ENCODE measurements around the gene MAST3.

Gene MAST3

DNA sequence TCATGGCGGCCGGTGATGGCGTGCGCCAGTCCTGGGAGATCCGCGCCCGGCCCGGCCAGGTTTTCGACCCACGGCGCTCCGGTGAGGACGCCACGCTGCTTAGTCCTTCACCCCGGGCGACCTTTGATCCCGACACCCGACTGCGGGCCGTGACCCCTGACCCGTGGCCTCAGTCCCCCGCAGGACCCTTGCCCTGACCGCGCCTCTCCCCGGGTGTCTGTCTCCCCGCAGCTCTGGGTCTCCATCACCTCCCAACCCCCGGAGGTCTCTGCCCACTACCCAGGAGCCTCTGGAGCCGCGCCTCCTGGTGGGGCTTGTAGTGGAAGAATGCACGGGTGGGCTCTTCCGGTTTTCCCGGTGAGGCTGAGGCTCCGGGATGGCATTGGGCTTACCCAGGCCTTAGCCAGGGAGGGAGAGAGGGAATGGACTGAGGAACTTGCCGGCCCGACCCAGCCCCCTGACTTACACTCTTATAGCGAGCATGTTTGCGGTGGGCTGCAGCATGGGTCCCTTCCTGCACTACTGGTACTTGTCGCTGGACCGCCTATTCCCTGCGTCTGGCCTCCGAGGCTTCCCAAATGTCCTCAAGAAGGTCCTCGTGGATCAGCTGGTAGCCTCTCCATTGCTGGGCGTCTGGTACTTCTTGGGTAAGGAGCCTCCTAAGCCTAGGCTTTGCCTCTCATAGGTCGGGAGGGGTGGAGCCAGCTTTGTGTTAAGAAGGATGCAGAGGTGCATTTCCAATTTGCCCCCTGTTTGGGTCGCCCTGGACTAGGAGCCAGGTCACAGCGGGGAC, 96.0 kb downstream of the MAST3 start:
- Histone ChIP-seq H3K4me1 (peaks cover 28 to 52% (median 46%) of the 10 kb centered on the region in 10 experiments), H3K9ac (peak overlapping the region; percentile 81 to 94 (median 85)), H3K4me3 (peak overlapping the region; percentile 68 to 96 (median 84)), H3K4me2 (peak overlapping the region; percentile 77 to 100 (median 98)), H4K20me1 (peaks cover 0 to 18% (median 0%) of the 10 kb centered on the region in 11 experiments; a peak in 5 of 22 replicates), H3K36me3 (peaks cover 18 to 34% (median 24%) of the 10 kb centered on the region in 11 experiments), H3K27me3 (no peaks in the 10 kb centered on the region), H3K9me3 (replicated peaks in 1 of 11) (no peaks in the 10 kb centered on the region), H3K27ac (peak overlapping the region in 10 of 11 experiments; percentile 67 to 86 (median 78); a peak in 21 of 22 replicates)
- TF ChIP-seq Cebpa-rat (IDR thresholded peaks at IDR 0.05) = no peak

DNA sequence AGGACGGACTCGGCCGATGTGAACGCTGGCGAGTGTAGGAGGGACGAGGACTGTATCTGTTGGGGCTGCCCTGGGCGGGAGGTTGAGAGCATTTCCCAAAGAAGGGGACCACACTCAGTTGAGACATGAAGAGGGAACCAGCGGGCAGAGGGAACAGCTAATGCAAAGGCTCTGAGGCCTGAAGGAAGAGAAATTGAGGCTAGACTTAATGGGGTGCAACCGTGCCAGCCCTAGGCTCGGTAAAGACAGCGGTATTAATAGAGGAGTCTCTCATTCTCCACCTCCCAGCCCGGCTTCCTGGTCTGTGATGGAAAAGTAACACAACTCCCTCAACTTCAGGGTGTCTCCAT, 96.6 kb downstream of the MAST3 start:
- peaks cover 23 to 40% (median 30%) of the 10 kb centered on the region in 11 experiments for H3K36me3 ChIP-seq
- peaks cover 0 to 18% (median 0%) of the 10 kb centered on the region in 11 experiments; a peak in 5 of 22 replicates for H4K20me1 ChIP-seq
- H3K4me1 ChIP-seq = peaks cover 28 to 52% (median 46%) of the 10 kb centered on the region in 10 experiments
- H3K4me2 ChIP-seq = peak overlapping the region; percentile 77 to 100 (median 98)
- H3K4me3 ChIP-seq = peak overlapping the region; percentile 68 to 96 (median 84)
- no peaks in the 10 kb centered on the region for H3K9me3 ChIP-seq (replicated peaks in 1 of 11)
- peak overlapping the region; percentile 81 to 94 (median 85) for H3K9ac ChIP-seq
- no peak for TF ChIP-seq Cebpa-rat (IDR thresholded peaks at IDR 0.05)
- no peaks in the 10 kb centered on the region for H3K27me3 ChIP-seq
- H3K27ac ChIP-seq = peak overlapping the region in 6 of 11 experiments; percentile 73 to 86 (median 78); a peak in 6 of 22 replicates

DNA sequence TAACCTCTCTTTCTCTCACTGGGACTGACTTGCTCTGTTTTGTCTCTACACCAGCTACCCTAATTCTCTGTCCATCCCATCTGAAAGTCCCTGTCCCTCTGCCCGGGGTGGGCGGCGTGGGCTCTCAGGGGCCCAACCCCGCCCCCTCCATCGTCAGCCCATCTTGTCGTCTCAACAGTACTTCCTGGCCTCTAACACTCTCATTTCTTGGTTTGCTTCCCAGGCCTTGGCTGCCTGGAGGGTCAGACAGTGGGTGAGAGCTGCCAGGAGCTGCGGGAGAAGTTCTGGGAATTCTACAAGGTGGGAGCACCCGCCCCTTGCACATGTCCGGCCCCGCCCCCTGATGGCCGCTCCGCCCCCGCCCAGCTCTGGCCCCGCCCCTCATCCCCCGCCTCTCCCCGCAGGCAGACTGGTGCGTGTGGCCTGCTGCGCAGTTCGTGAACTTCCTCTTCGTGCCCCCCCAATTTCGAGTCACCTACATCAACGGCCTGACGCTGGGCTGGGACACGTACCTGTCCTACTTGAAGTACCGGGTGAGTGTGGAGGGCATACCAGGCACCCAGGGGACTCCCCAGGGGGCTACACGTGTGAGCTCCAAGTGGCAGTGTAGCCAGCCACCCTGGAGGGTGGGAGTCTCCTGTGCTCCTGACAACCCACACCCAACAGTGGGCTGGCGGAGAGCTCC, 97.1 kb downstream of the MAST3 start:
- peak overlapping the region in 9 of 11 experiments; percentile 81 to 90 (median 85); a peak in 12 of 22 replicates for H3K9ac ChIP-seq
- H3K4me2 ChIP-seq = peak overlapping the region; percentile 77 to 100 (median 98)
- peak overlapping the region in 8 of 10 experiments; percentile 70 to 96 (median 85); a peak in 14 of 20 replicates for H3K4me3 ChIP-seq
- peaks cover 0 to 18% (median 0%) of the 10 kb centered on the region in 11 experiments; a peak in 5 of 22 replicates for H4K20me1 ChIP-seq
- H3K27ac ChIP-seq = peak overlapping the region in 2 of 11 experiments; percentile 2 to 21; a peak in 2 of 22 replicates
- no peaks in the 10 kb centered on the region for H3K9me3 ChIP-seq (replicated peaks in 1 of 11)
- no peak for TF ChIP-seq Cebpa-rat (IDR thresholded peaks at IDR 0.05)
- H3K4me1 ChIP-seq = peaks cover 28 to 52% (median 46%) of the 10 kb centered on the region in 10 experiments
- peaks cover 29 to 46% (median 36%) of the 10 kb centered on the region in 11 experiments for H3K36me3 ChIP-seq
- H3K27me3 ChIP-seq = no peaks in the 10 kb centered on the region

DNA sequence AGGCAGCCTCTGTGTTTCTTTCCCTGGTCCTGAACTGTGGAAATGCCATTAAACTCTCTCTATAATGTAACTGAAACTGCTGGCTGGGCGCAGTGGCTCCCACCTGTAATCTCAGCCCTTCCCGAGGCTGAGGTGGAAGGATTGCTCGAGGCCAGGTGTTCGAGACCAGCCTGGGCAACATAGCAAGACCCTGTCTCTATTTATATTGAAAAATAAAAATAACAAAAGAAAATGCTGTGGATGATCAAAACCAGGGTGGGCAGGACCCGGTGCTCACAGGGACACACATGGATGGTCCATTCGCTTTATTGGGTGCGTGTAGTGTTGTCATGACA, 98.9 kb downstream of the MAST3 start:
- H3K36me3 ChIP-seq = peaks cover 37 to 52% (median 45%) of the 10 kb centered on the region in 11 experiments
- H3K9me3 ChIP-seq (replicated peaks in 1 of 11) = no peaks in the 10 kb centered on the region
- peaks cover 0 to 20% (median 0%) of the 10 kb centered on the region in 11 experiments; a peak in 5 of 22 replicates for H4K20me1 ChIP-seq
- H3K27me3 ChIP-seq = no peaks in the 10 kb centered on the region
- peak overlapping the region in 3 of 11 experiments; percentile 8 to 49 (median 38); a peak in 1 of 22 replicates for H3K27ac ChIP-seq
- H3K9ac ChIP-seq = peak overlapping the region in 6 of 11 experiments; percentile 18 to 55 (median 47); a peak in 5 of 22 replicates
- TF ChIP-seq Cebpa-rat (IDR thresholded peaks at IDR 0.05) = no peak
- peak overlapping the region in 7 of 11 experiments; percentile 38 to 73 (median 51); a peak in 7 of 22 replicates for H3K4me2 ChIP-seq
- no peak overlapping the region for H3K4me3 ChIP-seq
- H3K4me1 ChIP-seq = peaks cover 14 to 47% (median 42%) of the 10 kb centered on the region in 10 experiments

DNA sequence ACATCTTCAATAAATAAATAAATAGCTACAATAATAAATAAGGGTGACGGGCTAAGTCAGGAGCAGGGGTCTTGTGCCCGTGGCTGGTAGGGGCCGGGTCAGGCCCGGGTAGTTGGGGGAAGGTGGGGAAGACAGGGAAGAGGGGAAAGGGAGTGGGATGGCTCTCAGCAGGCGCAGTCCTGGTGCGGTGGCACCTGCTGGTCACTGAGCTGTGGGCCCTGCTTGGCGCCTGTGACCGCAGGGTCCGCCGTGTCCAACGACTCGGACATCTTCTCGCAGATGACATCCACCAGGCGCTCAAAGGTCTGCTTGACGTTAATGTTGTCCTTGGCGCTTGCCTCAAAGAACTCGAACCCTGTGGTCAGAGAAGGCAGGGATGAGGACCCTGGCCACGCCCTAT, 99.7 kb downstream of the MAST3 start:
- Histone ChIP-seq H3K27me3 (no peaks in the 10 kb centered on the region), H3K4me2 (no peak overlapping the region), H3K9ac (no peak overlapping the region), H4K20me1 (peaks cover 0 to 29% (median under 1%) of the 10 kb centered on the region in 11 experiments; a peak in 10 of 22 replicates), H3K9me3 (replicated peaks in 1 of 11) (no peaks in the 10 kb centered on the region), H3K4me1 (peaks cover 16 to 47% (median 44%) of the 10 kb centered on the region in 10 experiments), H3K36me3 (peaks cover 37 to 59% (median 45%) of the 10 kb centered on the region in 11 experiments), H3K27ac (no peak overlapping the region), H3K4me3 (no peak overlapping the region)
- no peak for TF ChIP-seq Cebpa-rat (IDR thresholded peaks at IDR 0.05)

DNA sequence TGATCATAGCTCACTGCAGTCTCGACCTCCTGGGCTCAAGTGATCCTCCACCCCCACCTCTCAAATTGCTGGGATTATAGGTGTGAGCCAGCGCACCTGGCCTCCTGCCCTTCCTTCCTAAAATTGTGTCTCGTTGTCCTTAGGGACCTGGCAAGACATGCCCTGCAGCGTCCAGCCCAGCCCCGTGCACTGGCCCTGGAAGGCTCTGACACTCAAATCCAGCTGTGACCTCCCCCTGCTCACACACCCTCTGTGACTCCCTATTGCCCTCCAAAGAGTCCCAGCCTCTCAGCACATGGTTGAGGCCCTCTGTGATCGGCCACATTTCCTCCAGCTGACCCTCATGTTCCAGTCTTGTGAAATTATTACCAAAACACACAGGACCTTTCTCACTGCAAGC, 100.4 kb downstream of the MAST3 start:
- no peak overlapping the region for H3K27ac ChIP-seq
- no peak overlapping the region for H3K4me2 ChIP-seq
- peaks cover 37 to 60% (median 45%) of the 10 kb centered on the region in 11 experiments for H3K36me3 ChIP-seq
- no peak for TF ChIP-seq Cebpa-rat (IDR thresholded peaks at IDR 0.05)
- H3K9me3 ChIP-seq (replicated peaks in 1 of 11) = no peaks in the 10 kb centered on the region
- peaks cover 22 to 52% (median 50%) of the 10 kb centered on the region in 10 experiments for H3K4me1 ChIP-seq
- H4K20me1 ChIP-seq = peaks cover 0 to 34% (median 5%) of the 10 kb centered on the region in 11 experiments; a peak in 10 of 22 replicates
- no peaks in the 10 kb centered on the region for H3K27me3 ChIP-seq
- peak overlapping the region in 1 of 11 experiments; percentile 28; a peak in 3 of 22 replicates for H3K9ac ChIP-seq
- H3K4me3 ChIP-seq = no peak overlapping the region

DNA sequence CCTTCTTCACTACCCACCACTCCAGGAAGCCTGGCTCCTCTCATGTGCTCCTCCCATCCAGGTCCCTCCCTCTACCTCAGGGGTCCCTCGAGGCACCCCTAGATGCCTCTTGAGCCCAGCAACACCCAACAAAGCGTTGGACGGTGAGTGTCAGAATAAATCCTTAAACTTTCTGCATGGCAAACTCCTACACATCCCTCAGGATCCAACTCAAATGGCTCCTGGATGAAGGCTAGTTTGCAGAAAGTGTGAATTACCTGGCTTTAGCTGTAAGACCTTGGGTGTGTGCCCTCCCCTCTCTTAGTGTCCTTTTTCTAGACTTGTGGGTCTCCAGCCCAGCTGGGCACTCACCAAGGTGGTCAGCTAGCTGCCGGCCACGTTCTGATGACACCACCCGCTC, 100.8 kb downstream of the MAST3 start:
- no peak overlapping the region for H3K4me3 ChIP-seq
- peaks cover 26 to 57% (median 54%) of the 10 kb centered on the region in 10 experiments for H3K4me1 ChIP-seq
- no peaks in the 10 kb centered on the region for H3K27me3 ChIP-seq
- no peaks in the 10 kb centered on the region for H3K9me3 ChIP-seq (replicated peaks in 1 of 11)
- H3K4me2 ChIP-seq = no peak overlapping the region
- no peak for TF ChIP-seq Cebpa-rat (IDR thresholded peaks at IDR 0.05)
- H3K36me3 ChIP-seq = peaks cover 37 to 60% (median 45%) of the 10 kb centered on the region in 11 experiments
- H3K27ac ChIP-seq = no peak overlapping the region
- H4K20me1 ChIP-seq = peaks cover 0 to 37% (median 7%) of the 10 kb centered on the region in 11 experiments; a peak in 10 of 22 replicates
- H3K9ac ChIP-seq = peak overlapping the region in 1 of 11 experiments; percentile 28; a peak in 3 of 22 replicates
